Activated CD8-positive, alpha-beta memory T cell treated with anti-CD3 and anti-CD28 coated beads, Interleukin-2, amount 50 U/mL, for 24 hours (primary cell): ENCODE measurements around the gene ADAM21.
A peak's percentile ranks its signal among the peaks of the same experiment; 100 is the strongest.
"Not testable (repeated sequence)": the region's sequence is repeated elsewhere in the genome, so short reads cannot be mapped to it uniquely, and the experiment has no call there.

Experiments
- DNase-seq: peaks from one replicate; pipeline ENCODE4 v3.0.0-alpha.2; 2020; ENCODE audit errors: extremely low read depth

Gene ADAM21

DNA sequence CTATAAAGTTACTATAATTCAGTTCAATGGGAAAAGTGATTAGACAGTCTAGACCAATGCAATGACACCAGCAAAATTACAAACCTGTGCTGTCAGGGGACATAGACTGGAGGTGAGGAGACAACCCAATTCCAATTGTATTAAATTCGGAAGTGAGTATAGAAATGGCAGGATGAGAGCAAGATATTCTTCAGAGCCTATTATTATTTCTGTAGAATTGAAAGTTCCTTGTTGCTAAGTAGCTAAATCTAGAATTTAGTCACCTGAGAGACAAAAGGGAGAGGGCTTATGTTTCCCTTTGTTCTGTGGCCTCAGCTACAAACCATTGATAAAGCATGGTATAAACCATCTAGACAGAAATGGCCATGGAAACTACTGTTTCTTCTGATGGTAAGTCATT is at the start of gene ADAM21:
Gene ADAM21 (plus strand): TSS at position 301 of the 400 bp plus-strand sequence. CDS start 5,326 bp downstream, outside the sequence.
- no peak for DNase-seq

DNA sequence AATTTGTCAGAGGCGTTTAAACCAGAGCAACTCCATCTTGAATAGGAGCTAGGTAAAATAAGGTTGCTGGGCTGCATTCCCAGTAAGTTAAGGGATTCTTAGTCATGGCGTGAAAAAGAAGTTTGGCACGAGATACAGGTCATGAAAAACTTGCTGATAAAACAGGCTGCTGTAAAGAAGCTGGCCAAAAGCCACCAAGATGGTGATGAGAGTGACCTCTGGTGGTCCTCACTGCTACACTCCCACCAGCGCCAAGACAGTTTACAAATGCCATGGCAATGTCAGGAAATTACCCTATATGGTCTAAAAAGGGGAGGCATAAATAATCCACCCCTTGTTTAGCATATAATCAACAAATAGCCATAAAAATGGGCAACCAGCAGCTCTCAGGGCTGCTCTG is 48.6 kb upstream of the ADAM21 start:
- not testable (repeated sequence) for DNase-seq

DNA sequence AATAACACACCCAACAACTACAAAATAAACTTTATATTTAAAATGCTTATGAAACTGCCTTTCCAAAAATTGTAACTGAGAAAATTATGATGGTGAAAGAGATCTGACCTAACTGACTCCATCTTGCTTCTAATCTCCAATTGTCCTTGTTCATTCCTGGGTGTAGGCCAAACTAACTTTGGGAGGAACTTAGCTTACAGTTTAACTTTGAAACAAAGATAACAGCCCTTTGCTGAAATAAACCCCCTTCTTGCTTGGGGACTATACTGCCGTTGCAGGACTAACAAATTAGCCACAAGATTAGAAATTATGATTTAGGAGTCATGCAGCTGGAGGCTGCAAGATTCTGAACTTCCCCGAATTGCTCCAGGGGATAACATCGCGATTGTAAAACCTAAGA is 45.8 kb upstream of the ADAM21 start:
- DNase-seq: not testable (repeated sequence)

DNA sequence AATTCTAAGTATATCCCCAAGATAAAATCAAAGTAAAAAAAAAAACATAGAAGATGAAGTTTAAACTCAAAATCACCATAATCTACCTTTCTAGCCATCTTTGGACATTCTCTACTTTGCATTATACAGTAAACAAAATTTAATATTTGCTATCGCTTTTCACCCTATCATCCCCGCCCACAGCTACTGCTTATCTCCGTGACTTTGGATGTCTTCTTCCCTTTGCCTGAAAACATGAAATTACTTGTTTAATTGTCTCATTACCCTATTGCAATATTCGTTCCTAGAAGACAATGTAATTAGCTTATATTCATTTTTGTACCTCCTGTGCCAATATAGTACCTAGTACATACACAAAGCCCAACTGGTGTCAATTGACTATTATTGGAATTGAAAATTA is 44.4 kb upstream of the ADAM21 start:
- DNase-seq: no peak

DNA sequence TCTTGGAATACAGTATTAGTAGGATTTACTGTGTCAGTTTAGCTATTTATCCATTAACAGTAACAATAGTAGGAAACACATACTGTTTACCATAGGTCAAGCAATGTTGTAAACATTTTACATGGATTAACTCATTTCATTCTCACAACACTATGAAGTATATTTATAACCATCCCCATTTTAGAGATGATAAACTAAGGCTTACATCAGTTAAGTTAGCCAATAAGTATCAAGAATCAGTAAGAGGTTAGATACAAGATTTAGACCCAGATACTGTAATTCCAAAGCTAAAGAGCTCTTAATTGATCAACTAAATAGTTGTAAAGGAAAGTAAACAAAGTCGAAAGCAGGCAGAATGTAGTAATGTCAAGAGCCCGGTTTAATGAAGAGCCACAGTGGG is 36.2 kb upstream of the ADAM21 start:
- DNase-seq: no peak

DNA sequence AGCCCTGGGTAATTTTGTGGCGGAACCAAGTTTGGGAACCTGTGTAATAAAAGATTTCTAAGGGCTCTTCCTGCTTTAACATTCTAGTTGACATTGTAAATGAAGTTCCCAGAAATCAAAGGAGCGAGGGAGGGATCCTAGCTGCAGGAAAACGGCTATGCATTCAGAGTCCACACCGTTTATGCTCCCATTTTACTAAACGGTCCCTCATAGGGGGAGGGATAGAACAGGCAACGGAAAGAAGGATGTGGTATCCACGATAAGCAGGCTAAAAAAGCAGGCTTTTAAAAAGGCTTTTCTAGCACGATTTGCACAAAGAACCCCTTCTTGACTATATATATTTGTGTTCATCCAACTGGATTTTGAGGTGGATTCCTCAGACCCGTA is 35.6 kb upstream of the ADAM21 start:
- DNase-seq: no peak

DNA sequence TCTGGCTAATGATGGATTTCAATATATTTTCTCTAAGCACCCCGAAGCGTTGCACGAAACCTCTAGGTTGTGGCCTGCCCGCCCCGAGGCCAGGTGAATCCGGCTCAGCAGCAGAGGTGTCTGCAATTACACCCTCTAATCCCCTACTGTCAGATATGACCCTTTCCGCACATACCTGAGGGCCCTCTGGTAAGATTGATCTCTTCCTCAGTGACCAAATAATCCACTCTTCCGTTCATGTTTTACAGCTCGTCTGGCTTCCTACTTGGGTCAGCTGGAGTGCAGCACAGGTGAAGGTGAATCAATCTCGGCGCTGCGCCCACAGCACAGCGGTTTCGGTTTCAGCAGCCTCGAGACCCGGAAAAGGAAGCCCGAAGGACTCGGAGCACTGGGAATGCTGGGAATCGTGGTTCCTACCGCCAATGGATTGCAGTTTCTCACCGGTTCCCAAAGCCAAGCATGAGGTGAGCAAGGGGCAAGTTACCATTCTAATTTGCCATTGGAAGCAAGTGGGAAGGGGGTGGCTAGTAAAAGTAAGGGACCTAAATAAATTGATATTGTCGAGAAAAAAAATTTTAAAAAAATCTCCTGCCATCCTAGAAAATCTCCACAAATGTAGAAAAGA is 35.1 kb upstream of the ADAM21 start, which contains the start of gene SYNJ2BP:
Gene SYNJ2BP (minus strand): TSS at position 366 of the 625 bp plus-strand sequence. CDS start 127 bp downstream, at position 239.
- peak; percentile 2 for DNase-seq

DNA sequence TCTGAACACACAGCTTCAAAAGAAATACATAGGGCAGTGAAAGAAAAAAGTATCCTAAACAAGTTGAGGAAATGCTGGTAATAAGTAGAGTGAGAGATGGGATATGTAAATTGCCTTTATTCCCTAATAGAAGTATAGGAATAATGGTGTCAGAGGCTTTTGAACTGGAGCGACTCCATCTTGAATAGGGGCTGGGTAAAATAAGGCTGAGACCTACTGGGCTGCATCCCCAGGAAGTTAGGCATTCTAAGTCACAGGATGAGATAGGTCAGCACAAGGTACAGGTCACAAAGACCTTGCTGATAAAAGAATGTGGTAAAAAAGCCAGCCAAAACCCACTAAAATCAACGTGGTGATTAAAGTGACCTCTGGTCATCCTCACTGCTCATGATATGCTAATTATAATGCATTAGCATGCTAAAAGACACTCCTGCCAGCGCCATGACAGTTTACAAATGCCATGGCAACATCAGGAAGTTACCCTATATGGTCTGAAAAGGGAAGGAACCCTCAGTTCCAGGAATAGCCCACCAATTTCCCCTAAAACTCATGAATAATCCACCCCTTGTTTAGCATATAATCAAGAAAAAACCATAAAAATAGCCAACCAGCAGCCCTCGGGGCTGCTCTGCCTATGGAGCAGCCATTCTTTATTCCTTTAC is 32.6 kb upstream of the ADAM21 start:
- not testable (repeated sequence) for DNase-seq

DNA sequence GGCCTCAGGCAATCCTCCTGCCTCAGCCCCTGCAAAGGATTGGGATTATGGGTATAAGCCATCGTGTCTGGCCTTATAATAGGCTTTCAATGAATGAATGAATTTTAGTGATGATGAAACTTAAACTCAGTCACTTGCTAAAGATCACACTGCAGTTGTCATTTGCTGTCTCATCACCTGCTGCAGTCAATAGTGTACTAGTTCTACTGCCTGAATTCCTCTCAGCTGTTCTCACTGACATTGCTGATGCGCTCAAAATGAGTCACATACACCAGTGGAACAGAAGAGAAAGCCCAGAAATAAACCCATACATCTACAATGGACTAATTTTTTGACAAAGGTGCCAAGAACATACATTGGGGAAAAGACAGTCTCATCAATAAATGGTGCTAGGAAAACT is 29.4 kb upstream of the ADAM21 start:
- no peak for DNase-seq

DNA sequence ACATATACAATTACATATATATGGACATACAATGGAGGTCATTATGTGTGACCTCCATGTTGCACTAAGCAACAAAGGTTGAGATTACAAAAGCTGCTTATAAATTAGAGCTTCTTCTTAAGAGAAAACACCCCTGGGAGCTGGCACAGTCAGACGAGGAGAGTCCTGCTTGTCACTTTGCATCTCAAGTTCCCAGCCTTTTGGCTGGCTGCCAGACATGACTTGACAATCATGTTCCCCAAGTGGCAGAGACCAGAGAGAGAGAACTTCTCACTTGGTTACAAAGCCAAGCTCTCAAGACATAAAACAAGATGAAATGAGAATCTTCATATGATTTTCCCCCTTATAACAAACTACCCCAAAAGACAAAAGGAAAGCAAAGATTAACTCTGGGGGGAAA is 26.6 kb upstream of the ADAM21 start:
- DNase-seq: no peak

DNA sequence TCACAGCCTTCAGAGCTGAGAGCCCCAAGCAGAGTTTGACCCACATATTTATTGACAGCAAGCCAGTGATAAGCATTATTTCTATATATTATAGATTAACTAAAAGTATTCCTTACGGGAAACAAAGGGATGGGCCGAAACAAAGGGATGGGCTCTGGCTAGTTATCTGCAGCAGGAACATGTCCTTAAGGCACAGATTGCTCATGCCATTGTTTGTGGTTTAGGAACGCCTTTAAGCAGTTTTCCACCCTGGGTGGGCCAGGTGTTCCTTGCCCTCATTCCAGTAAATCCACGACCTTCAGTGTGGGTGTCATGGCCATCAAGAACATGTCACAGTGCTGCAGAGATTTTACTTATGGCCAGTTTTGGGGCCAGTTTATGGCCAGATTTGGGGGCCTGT is 25.4 kb upstream of the ADAM21 start:
- DNase-seq: not testable (repeated sequence)

DNA sequence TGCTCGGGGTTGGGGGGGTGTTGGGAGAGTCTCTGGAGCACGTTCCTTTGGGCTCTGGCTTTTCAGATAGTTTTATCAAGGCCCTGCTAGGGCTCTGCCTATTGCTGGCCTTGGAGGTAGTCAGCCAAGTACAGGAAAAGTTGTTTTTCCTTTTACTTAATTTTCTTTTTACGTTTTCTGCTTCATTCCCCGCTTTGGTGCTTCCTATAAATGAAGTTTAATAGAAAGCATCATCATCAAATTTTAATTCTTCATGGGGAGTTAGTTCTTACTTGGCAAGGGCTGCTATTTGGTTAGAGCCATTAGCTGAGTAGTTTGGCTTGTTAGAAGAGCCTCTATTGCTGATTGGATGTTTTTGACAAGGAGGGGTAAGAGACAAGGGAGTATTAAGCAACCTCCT is 15.1 kb upstream of the ADAM21 start:
- DNase-seq: no peak

DNA sequence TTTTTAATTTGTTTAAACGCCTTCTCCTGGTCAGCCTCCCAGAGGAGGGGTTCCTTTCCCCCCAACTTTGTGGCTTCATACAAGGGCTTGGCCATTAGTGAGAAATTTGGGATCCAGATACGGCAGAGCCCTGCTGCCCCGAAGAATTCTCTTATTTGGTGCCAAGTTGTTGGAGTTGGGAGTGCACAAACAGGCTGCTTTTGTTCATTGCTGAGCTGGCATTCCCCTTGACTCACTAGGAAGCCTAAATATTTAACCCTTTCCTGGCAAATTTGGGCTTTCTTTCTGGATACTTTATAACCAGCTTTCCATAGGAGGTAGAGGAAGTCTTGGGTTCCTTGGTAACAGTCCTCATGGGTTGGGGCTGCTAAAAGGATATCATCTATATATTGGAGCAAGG is 10.3 kb upstream of the ADAM21 start:
- no peak for DNase-seq

DNA sequence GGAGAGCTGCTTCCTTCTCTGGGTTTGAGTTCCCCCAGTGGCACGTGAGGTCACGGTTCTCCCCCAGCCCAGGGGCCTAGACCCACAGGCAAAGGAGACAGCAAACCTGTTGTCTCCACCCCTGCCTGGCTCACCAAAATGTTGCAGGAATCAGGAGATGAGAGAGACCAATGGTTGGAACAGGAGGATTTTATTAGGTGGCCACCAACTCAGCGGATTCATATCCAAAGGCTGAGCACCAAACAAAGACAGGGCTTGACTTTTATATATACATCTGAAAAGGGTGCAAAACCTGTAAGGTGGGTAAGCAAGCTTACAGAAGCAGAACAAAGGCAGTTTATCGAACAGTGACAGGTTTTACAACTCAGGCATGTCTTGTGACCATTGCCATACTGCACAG is 9.2 kb upstream of the ADAM21 start:
- DNase-seq: no peak

DNA sequence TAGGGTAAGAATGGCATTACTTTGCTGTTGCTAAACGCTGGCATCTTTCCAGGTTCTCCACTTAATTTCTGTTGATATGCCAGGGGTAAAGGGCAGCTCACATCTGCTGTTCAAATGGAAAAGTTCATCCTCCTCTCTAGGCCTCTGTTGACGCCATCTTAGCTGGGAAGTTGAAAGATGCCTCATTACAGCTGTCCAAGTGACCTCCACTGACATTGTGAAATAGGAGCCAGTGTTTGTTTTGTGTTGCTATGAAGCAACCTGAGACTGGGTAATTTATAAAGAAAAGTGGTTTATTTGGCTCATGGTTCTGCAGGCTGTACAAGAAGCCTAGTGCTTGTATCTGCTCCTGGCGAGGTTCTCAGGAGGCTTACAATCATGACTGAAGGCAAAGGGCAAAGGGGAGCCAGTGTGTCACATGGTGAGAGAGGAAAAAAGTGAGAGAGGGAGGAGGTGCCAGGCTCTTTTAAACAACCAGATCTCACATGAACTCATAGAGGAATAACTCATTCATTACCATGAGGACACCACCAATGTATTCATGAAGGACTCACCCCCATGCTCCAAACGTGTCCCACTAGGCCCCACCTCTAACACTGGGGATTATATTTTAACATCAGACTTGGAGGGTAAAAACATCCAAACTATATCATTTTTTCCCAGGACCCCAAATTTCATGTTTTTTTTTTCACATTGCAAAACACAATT is 3.2 kb upstream of the ADAM21 start:
- no peak for DNase-seq

DNA sequence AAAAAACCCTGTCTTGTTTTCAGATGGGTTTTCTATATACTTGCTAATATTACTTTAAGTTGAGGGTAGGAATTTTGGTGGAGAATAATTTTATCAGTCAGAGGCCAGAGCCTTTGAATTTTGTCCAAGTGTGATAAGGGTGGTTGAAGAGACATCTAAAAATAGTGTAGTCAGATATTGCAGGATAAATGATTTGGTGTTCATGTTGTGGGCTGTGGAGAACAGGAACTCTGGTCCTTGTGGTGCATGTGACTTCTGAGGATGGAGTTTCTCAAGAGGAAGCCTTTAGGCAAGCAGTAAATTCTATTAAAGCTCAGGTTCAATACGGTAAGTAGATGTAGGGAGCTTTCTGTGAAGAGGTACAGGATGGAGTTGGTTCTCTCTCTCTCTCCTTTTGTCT is 2.8 kb downstream of the ADAM21 start:
- DNase-seq: no peak

DNA sequence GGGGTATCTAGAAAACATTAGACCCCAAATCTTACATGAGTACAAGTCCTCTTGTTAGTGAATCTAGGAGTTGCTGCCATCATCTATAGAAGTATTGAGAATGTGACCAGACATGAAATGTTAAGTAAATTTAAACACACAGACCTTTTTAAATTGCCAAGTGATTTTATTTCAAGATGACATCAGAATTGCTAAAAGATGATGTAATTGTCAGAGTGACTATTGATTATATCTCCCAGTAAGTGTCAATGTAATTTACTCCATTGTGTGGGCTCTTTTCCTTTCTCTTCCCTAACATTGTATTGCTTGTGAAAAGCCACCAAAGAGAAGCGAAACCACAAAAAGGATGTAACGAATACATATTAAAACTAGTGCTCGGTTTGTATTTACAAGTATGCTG is 16.8 kb downstream of the ADAM21 start:
- DNase-seq: no peak

DNA sequence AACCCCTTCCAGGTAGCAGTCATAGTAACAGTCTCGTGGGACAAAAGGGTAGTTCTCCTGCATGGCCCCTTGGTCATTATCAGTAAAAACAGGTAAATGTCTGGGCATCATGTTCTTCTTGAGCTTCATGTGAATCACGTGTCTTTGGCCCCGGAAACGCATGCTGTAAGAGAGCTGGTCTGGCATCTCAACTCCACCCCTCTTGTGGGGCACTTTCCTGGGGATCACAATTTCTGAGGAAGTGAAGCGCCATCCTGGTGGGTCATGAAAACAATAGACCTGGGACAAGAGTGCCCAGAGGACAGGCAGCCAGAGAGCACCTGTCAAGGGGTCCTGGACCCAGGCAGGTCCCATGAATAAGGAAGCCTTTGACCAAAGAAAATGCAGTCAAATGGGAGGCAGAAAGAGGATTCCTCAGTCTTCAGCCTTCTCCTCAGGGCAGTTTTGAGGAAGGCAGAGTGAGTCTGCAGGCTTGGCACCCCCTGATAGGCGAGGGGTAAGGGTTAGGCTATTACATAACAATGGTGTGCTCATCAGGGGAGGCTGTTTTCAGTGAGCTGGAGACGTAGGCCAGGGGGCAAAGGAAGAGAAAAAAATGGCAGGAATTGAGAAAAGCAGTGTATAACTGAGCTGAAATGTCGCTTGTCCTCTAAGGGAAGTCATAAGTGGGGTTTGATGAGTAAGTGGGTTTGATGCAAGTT is 19.0 kb downstream of the ADAM21 start:
- not testable (repeated sequence) for DNase-seq

DNA sequence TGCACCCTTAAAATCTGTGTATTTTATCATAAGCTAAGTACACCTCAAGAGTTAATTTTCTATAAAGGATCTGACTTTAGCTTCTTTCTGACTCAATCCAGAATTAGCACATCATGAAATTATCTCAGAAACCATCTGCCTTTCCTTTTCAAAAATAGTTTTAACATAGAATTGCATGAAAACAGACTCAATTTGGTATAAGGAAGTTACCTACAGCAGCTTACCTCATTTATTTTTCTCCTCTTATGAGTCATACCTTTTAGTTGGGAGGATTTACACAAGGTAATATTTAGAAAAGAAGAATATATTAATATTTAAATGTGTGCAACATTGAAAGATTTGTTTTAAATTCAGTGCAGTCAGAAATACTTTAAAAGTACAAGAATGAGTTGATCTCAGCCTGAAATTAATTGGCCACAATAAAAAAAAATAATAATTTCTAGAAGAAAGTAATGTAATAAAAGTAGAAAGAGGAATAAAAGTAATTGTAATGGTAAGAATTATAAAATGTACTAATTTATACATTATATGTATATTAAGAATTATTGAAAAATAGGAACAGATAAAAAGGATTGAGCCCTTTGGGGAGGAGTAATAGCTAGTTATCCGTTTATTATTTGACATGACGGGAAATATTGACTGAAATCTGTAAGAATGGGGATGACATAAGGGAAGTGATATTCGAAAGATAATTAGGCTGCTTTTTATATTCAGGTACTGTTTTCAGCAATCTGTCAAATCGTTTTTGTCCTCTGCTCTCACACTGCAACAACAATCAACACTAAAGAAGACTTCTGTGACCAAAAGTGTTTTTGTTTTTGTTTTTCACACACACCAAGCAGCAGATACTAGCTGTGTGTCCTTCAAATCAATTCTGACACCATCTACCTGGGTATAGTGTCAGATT is 20.5 kb downstream of the ADAM21 start:
- no peak for DNase-seq

DNA sequence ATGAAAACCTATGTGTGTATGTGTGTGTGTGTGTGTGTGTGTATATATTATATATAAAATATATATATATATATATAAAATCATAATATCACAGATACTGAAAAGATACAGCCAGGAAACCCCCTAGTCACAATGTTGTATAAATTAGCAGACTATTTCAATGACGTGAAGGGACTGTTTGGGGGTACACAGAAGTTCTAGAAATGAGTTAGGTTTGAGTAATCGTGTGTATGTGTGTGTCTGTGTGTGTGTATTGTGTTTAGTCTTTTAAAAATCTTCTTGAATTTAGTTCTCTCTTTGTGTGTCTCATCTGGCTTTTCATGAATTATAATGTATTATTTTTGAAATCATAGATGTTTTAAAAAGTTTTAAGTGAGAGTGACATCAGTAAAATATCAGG is 21.9 kb downstream of the ADAM21 start:
- no peak for DNase-seq

DNA sequence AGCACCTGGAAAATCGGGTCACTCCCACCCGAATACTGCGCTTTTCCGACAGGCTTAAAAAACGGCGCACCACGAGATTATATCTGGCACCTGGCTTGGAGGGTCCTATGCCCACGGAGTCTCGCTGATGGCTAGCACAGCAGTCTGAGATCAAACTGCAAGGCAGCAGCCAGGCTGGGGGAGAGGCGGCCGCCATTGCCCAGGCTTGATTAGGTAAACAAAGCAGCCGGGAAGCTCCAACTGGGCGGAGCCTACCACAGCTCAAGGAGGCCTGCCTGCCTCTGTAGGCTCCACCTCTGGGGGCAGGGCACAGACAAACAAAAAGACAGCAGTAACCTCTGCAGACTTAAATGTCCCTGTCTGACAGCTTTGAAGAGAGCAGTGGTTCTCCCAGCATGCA is 23.5 kb downstream of the ADAM21 start:
- not testable (repeated sequence) for DNase-seq
